Heart left ventricle (tissue), 16 donors: ENCODE results near the gene C13orf46. TPM values are rescaled to one million over a fixed set of nuclear protein-coding genes. Genes with fewer than 3 reads are reported as not detected.
"Not testable (repeated sequence)": the region's sequence is repeated elsewhere in the genome, so short reads cannot be mapped to it uniquely, and the experiment has no call there.

ENCODE experiments used
- ATAC-seq, 4 donors: fragments of 200-7000 bp; cut with Tn5 transposase; one replicate each; pipeline ENCODE4 v1.9.1; 2020 to 2022; ENCODE audit warnings: moderate library complexity in 4 of 4, mild to moderate bottlenecking in 3 of 4, moderate number of reproducible peaks in 1 of 4
- DNase-seq, 5 donors: peaks; one replicate each; pipeline ENCODE4 v3.0.0-alpha.2; 2020
- H3K27ac ChIP-seq, 12 donors: fragments of 200-600 bp; sonication (generic) in 4 of 12; one replicate each; pipeline versions ENCODE4 v1.5.0 to v1.8.0; 2016 to 2022; ENCODE audit warnings: mild to moderate bottlenecking in 2 of 12
- H3K27me3 ChIP-seq, 9 donors: fragments of 200-600 bp; sonication (generic) in 2 of 9; one replicate each; pipeline versions ENCODE4 v1.5.1 to v1.8.0; 2016 to 2022; ENCODE audit warnings: mild to moderate bottlenecking in 3 of 9
- H3K36me3 ChIP-seq, 9 donors: fragments of 200-600 bp; sonication (generic) in 2 of 9; one replicate each; pipeline versions ENCODE4 v1.5.0 to v1.8.0; 2018 to 2022; ENCODE audit warnings: mild to moderate bottlenecking in 2 of 9
- H3K4me1 ChIP-seq, 12 donors: fragments of 200-600 bp; sonication (generic) in 4 of 12; one replicate each; pipeline versions ENCODE4 v1.5.0 to v1.8.0; 2016 to 2022; ENCODE audit warnings: mild to moderate bottlenecking in 3 of 12
- H3K4me3 ChIP-seq, 12 donors: fragments of 200-600 bp; sonication (generic) in 4 of 12; one replicate each; pipeline versions ENCODE4 v1.5.0 to v1.8.0; 2017 to 2022; ENCODE audit warnings: mild to moderate bottlenecking in 9 of 12, moderate library complexity in 4 of 12
- H3K9me3 ChIP-seq, 12 donors: fragments of 200-600 bp; sonication (generic) in 4 of 12; one replicate each; pipeline versions ENCODE4 v1.5.0 to v1.8.0; 2016 to 2022; ENCODE audit warnings: mild to moderate bottlenecking in 1 of 12
- CTCF ChIP-seq, 12 donors: fragments of 200-600 bp; sonication (generic) in 4 of 12; IDR thresholded peaks; one replicate each; pipeline versions ENCODE4 v1.5.0 to v1.8.0; 2018 to 2022; ENCODE audit warnings: antibody characterized with exemption in 12 of 12, mild to moderate bottlenecking in 5 of 12
- POLR2A ChIP-seq, 2 donors: fragments of 450-650 bp; IDR thresholded peaks; one replicate each; pipeline ENCODE4 v1.6.1; 2017; ENCODE audit warnings: antibody characterized with exemption in 2 of 2, mild to moderate bottlenecking in 2 of 2, moderate library complexity in 2 of 2
- WGBS, 4 donors: extraction: QIAGEN DNeasy Blood & Tissue Kit in 2 of 4; methylation state at CpG; one replicate each; pipeline versions ENCODE4 v1.1.5 to v1.1.7; 2013 to 2018; 5-methylcytosine and 5-hydroxymethylcytosine counted together
- intact Hi-C, 10 donors: fragments of 100-400 bp; cut with DNase I; formaldehyde crosslinking; loops; one replicate each; pipeline versions ENCODE4 v1.11.1 to v1.14.2; 2022
- polyA plus RNA-seq, 2 donors: library from polyadenylated mRNA; stranded (reverse); fragments of 200-250 nt; gene quantifications; one replicate each; pipeline ENCODE4 v1.2.3, GENCODE V29; 2013
- total RNA-seq, 9 donors: library from RNA; depleted of rRNA in 2 of 9; stranded (reverse); fragments of >200 nt in 2 of 9; fragmentation: NEBNext Ultra II Directional in 3 of 9; extraction: Animal tissue kit (Norgen Biotek cat#: 25700) in 3 of 9; gene quantifications; one replicate each; pipeline versions ENCODE4 v1.1.0 to v1.2.4, GENCODE V29; 2016 to 2023
- donor health status: ischemic (EF 13 %, LVEDD 7.1; RV severe dilation, severe dysfunction).
- donor health status: healthy with polysubstance abuse.
- donor health status: DM: no; HTN: yes; CAD: no.
- donor health status: DM: no; HTN: no; CAD: no.
- donor health status: ischemic (EF 25% LVEDD 6.9; RV normal size, moderate dysfunction).
- donor health status: ischemic (EF 25% LVEDD 5.7; RV mildly dilated, moderate dysfunction).
- donor health status: healthy.
- donor health status: DM: yes; HTN: yes; CAD: no.
- donor health status: ischemic (EF 35%, LVEDD 5.7; RV mildly dilated, moderate dysfunction).
- donor health status: nonischemic (EF 11% LVEDD 7.7; RV severe dilation, severe dysfunction).
- donor health status: DM: yes; HTN: yes; CAD: no.
- donor health status: PGD.
- donor health status: ischemic (EF 29% LVEDD 5.4; RV normal size, mild dysfunction).
- donor health status: nonischemic (EF 23%, LVEDD 6.1; RV moderate dilation, normal function).

C13orf46 gene
- total and polyA plus RNA-seq, 11 donors, result 0.07 to 3.1 (median 0.28) TPM; not detected in 1

DNA sequence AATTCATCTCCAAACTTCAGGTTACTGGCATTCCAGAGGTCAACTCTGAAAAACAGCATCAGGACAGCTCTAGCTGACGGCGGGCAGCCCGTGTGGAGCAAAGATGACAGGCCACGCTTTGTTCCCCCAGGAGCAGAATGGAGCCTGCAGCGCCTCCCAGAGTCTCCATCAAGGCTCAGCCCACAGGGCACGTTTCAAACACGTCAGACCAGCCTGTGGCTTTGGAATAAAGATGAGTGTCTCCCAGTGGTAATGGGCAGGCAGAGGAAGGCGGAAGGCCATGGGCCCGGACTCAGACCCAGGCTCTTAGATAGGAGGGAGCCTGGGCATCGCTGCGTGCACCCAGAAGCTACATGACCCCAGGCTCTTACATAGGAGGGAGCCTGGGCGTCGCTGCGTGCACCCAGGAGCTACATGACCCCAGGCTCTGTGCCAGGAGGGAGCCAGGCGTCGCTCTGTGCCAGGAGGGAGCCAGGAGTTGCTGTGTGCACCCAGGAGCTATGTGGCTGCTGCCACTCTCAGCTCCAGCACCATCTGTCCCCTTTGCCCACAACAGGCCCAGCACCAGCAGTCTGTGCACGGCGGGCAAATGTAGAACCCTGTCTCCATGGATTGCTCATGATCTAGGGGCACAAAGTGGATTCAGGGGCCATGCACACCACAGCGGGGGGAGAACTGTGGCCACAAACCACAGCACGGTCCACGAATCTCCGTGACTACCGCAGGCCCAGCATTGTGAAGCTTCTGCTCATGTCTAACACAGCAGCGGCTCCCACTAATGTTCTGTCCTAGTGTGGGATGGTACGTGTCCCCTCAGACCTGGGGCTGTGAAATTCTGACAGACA lies 47.8 kb upstream of the C13orf46 start:
- Histone ChIP-seq H3K4me3 (no peak overlapping the region), H3K27me3 (no peaks in the 10 kb centered on the region), H3K9me3 (no peaks in the 10 kb centered on the region), H3K4me1 (peaks cover 0 to 17% (median 10%) of the 10 kb centered on the region in 12 donors), H3K36me3 (peaks cover 0 to 90% (median 31%) of the 10 kb centered on the region in 9 donors), H3K27ac (no peak overlapping the region)
- TF ChIP-seq POLR2A (IDR thresholded peaks at IDR 0.05) (no peak), CTCF (IDR thresholded peaks at IDR 0.05) (no peak)
- no peak for ATAC-seq
- intact Hi-C loops, result no loop called here
- WGBS, 4 donors, result 88 to 95% (median 91%) methylated on average over 13 to 25 of the region's 25 CpGs
- DNase-seq, result peak in 3 of 5 donors; percentile 9 to 13 (median 11)

DNA sequence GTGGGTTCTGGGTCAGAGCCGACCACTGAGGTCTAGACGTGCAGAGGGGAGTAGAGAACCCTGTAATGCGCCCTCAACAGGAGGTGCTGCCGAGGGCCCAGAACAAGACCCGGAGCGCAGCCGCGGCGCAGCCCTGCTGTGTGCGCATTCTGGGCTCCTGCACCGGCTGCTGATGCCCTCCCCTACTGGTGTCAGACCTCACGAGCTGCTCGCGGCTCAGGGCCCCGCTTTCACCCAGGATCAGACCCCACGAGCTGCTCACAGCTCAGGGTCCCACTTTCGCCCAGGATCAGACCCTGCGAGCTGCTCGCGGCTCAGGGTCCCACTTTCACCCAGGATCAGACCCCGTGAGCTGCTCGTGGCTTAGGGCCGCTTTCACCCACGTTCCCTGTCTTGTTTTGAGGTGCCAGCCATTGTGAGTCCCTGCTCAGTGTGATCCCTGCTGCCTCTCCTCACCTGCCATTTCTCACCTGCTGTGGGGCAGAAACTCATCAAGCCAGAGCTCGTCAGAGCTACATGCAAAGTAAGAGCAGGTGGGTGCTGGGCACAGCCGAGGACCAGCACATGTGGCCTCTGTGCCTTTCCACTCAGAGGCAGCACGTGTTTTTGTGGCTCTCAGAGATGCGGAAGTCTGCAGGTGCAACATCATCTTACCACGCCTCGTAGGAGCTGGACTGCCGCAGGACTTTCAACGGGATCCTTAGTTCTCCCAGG lies 47.0 kb upstream of the C13orf46 start:
- no peak for ATAC-seq
- Histone ChIP-seq H3K4me3 (no peak overlapping the region), H3K36me3 (peaks cover 0 to 90% (median 32%) of the 10 kb centered on the region in 9 donors), H3K27me3 (no peaks in the 10 kb centered on the region), H3K9me3 (no peaks in the 10 kb centered on the region), H3K4me1 (peaks cover 0 to 10% (median 3%) of the 10 kb centered on the region in 12 donors), H3K27ac (no peak overlapping the region)
- WGBS, 4 donors, result 92 to 96% (median 94%) methylated on average over 20 to 32 of the region's 32 CpGs
- peak in 2 of 5 donors; percentile 12 to 16 for DNase-seq
- TF ChIP-seq POLR2A (IDR thresholded peaks at IDR 0.05), result no peak
- TF ChIP-seq CTCF (IDR thresholded peaks at IDR 0.05), result no peak
- intact Hi-C loops, result no loop called here

- intact Hi-C loops, H3K27me3 ChIP-seq, H3K4me3 ChIP-seq, H3K4me1 ChIP-seq, H3K27ac ChIP-seq, H3K9me3 ChIP-seq, ATAC-seq: not testable (repeated sequence)
- H3K36me3 ChIP-seq, result peaks cover 0 to 91% (median 33%) of the 10 kb centered on the region in 9 donors
- peak in 1 of 5 donors; percentile 17 for DNase-seq
- 94 to 98% (median 96%) methylated on average over 8 to 14 of the region's 14 CpGs for WGBS, 4 donors
Measured at GRCh38 chr13:114020134-114020533, 46.3 kb upstream of the C13orf46 start.

DNA sequence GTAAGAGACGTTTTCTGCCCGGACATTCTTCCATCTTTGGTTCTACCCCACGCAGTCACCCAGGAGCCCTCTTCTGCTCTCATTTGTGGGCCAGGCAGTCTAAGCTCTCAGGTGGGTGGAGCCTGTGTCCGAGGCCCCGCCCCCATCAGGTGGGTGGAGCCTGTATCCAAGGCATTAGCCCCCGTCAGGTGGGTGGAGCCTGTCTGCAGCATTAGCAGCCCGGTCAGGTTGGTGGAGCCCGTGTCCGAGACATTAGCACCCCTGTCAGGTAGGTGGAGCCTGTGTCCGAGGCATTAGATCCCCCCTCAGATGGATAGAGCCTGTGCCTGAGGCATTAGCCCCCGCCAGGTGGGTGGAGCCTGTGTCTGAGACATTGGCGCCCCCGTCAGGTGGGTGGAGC lies 45.5 kb upstream of the C13orf46 start:
- Histone ChIP-seq H3K4me3 (no peak overlapping the region), H3K27me3 (no peaks in the 10 kb centered on the region), H3K9me3 (no peaks in the 10 kb centered on the region), H3K27ac (no peak overlapping the region), H3K4me1 (peaks cover 0 to 7% (median 0%) of the 10 kb centered on the region in 12 donors), H3K36me3 (peaks cover 0 to 91% (median 38%) of the 10 kb centered on the region in 9 donors)
- WGBS, 4 donors, result 90 to 93% (median 93%) methylated on average over 5 to 13 of the region's 13 CpGs
- TF ChIP-seq POLR2A (IDR thresholded peaks at IDR 0.05) (no peak), CTCF (IDR thresholded peaks at IDR 0.05) (no peak)
- intact Hi-C loops, result no loop called here
- peak in 1 of 5 donors; percentile 16 for DNase-seq
- no peak for ATAC-seq
